ENCODE measurements around the gene DOK5.

DNA sequence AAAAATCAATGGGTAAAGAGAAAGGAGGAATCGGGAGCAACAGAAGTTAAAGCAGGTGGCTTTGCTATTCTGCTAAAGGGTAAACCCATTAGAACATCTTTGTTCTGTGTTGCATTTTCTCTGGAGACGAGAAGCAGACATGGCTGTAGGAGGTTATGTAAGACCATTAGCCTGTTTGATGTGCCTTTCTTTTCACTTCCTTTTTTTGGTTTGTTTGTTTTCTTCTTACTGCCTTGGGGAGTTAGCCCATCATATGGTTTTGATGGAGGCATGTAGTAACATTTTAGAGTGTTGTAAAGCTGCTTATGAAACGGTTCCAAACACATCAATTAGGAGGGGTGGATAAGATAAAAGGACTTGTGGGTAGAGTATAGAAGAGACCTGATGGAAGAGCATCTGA is 131.0 kb downstream of the DOK5 start:
- TF ChIP-seq, protein P1, sequence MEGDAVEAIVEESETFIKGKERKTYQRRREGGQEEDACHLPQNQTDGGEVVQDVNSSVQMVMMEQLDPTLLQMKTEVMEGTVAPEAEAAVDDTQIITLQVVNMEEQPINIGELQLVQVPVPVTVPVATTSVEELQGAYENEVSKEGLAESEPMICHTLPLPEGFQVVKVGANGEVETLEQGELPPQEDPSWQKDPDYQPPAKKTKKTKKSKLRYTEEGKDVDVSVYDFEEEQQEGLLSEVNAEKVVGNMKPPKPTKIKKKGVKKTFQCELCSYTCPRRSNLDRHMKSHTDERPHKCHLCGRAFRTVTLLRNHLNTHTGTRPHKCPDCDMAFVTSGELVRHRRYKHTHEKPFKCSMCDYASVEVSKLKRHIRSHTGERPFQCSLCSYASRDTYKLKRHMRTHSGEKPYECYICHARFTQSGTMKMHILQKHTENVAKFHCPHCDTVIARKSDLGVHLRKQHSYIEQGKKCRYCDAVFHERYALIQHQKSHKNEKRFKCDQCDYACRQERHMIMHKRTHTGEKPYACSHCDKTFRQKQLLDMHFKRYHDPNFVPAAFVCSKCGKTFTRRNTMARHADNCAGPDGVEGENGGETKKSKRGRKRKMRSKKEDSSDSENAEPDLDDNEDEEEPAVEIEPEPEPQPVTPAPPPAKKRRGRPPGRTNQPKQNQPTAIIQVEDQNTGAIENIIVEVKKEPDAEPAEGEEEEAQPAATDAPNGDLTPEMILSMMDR (IDR thresholded peaks at IDR 0.05), result no peak
- TF ChIP-seq POLR2A (IDR thresholded peaks at IDR 0.05) (no peak), EP300 (IDR thresholded peaks at IDR 0.05) (no peak)

Data from ovary (tissue), 3 donors.